ENCODE data around the gene SELL.

DNA sequence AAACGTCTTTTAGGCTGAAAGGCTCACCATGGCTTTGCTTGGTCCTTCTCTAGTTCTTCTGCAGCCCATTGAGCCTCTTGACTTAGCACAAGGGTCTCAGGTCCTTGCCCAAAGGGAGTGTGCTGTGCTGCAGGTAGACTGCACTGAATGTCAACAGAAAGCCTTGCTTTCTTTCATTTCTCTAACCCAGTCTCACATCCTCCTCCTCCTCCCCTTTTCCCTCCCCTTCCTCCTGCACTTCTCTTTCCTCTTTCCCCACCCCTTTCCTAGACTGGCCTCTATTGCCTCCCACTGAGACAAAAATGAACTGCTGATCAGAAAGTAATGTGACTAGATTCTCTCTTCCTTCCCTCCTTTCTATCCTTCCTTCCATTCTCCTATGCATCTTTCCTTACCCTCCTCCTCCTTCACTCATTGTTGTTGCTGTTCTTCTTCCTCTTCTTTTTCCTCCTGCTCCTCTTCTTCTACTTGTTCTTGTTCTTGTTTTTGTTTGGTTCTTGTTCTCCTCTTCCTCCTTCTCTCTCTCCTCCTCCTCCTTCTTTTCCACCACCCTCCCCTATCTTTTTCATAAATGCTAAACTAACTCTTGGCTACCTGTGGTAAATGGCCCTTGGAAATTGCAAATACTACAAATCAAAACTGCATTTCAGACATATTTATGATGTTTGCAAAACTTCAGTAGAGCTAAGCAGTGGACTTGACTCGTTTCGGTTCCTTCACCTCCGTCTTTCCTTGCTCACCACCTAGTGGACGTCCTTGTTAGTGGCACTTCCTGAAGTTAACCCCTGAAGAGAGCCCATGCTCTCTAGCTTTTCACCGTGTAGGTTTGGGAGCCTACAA is at the start of gene SELL:
- TF ChIP-seq, protein P1, sequence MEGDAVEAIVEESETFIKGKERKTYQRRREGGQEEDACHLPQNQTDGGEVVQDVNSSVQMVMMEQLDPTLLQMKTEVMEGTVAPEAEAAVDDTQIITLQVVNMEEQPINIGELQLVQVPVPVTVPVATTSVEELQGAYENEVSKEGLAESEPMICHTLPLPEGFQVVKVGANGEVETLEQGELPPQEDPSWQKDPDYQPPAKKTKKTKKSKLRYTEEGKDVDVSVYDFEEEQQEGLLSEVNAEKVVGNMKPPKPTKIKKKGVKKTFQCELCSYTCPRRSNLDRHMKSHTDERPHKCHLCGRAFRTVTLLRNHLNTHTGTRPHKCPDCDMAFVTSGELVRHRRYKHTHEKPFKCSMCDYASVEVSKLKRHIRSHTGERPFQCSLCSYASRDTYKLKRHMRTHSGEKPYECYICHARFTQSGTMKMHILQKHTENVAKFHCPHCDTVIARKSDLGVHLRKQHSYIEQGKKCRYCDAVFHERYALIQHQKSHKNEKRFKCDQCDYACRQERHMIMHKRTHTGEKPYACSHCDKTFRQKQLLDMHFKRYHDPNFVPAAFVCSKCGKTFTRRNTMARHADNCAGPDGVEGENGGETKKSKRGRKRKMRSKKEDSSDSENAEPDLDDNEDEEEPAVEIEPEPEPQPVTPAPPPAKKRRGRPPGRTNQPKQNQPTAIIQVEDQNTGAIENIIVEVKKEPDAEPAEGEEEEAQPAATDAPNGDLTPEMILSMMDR (IDR thresholded peaks at IDR 0.05): peak; percentile 64 to 80 (median 80)
- no peak for TF ChIP-seq POLR2A (IDR thresholded peaks at IDR 0.05)

Measured in breast epithelium (tissue), 3 donors.